Calu3 (cell line): ENCODE data around the gene ARID3B. TPM values are rescaled to one million over a fixed set of nuclear protein-coding genes. Genes with fewer than 3 reads are reported as not detected.

ENCODE experiments used
- Bru-seq: library from RNA; stranded (reverse); fragments of 400-500 nt; gene quantifications from one replicate; lab custom pipeline; 2021; lab: Mats Ljungman, UMichigan
- BruChase-seq, 2 experiments: library from RNA; stranded (reverse); fragments of 400-500 nt; gene quantifications; one replicate each; lab custom pipeline; 2021; lab: Mats Ljungman, UMichigan
- BruUV-seq: library from RNA; stranded (reverse); fragments of 400-500 nt; replicated peaks from 2 replicates; lab custom pipeline; 2021; lab: Mats Ljungman, UMichigan
- CTCF ChIA-PET: fragments of 300-600 bp; sonication (Branson Sonifier 250); formaldehyde crosslinking; loops from one replicate; lab custom pipeline; 2022; ENCODE audit warnings: antibody characterized with exemption; lab: Charles Lee
- DNase-seq: peaks from one replicate; pipeline ENCODE4 v3.0.0; 2022
- H3K27ac Mint-ChIP-seq: one replicate; pipeline ENCODE4 v1.8.0; 2022; ENCODE audit warnings: mixed read lengths; ENCODE audit not compliant: unreplicated experiment
- H3K27me3 Mint-ChIP-seq: one replicate; pipeline ENCODE4 v1.8.0; 2022; ENCODE audit warnings: mixed read lengths; ENCODE audit not compliant: unreplicated experiment
- H3K36me3 Mint-ChIP-seq: one replicate; pipeline ENCODE4 v1.8.0; 2022; ENCODE audit warnings: mild to moderate bottlenecking, moderate library complexity, mixed read lengths; ENCODE audit not compliant: insufficient read depth, unreplicated experiment
- H3K4me1 Mint-ChIP-seq: one replicate; pipeline ENCODE4 v1.8.0; 2022; ENCODE audit warnings: mild to moderate bottlenecking, low read depth, mixed read lengths; ENCODE audit not compliant: unreplicated experiment
- H3K4me3 Mint-ChIP-seq: one replicate; pipeline ENCODE4 v1.8.0; 2022; ENCODE audit warnings: mild to moderate bottlenecking, low read depth, moderate library complexity, mixed read lengths; ENCODE audit not compliant: unreplicated experiment
- H3K9me3 Mint-ChIP-seq: one replicate; pipeline ENCODE4 v1.8.0; 2022; ENCODE audit warnings: low read depth, mixed read lengths; ENCODE audit not compliant: unreplicated experiment
- intact Hi-C: fragments of 100-400 bp; cut with micrococcal nuclease; formaldehyde crosslinking; loops from one replicate; pipeline ENCODE4 v1.10.0; 2022; ENCODE audit not compliant: unreplicated experiment
- long read RNA-seq: library from polyadenylated mRNA; stranded (forward); transcript quantifications from one replicate; pipeline ENCODE4 v2.0.0, GENCODE V29; 2022
- total RNA-seq: library from RNA; stranded (reverse); gene quantifications from 2 replicates; pipeline ENCODE4 v1.2.3, GENCODE V29; 2022
- TF ChIP-seq, protein P1 (sequence below): fragments of 200-600 bp; IDR thresholded peaks from one replicate; pipeline ENCODE4 v1.8.0; 2022; ENCODE audit warnings: antibody characterized with exemption; ENCODE audit not compliant: unreplicated experiment

The ARID3B gene
- total RNA-seq (10.6 and 11.2 TPM in 2 replicates), Bru-seq, nascent RNA (percentile 73 among the genes with signal in this experiment), BruChase-seq, experiment 1, labeled RNA remaining after a 6-hour chase (percentile 60 among the genes with signal in this experiment), BruChase-seq, experiment 2, labeled RNA remaining after a 2-hour chase (percentile 60 among the genes with signal in this experiment)
- long read RNA-seq, full-length matches to known transcripts = 5 of 92 reads
- long read RNA-seq, partial matches to known transcripts = 1 of 92 reads
- long read RNA-seq, other reads (novel, unspliced or antisense) = 86 of 92 reads

- peak; percentile 96 for DNase-seq
- TF ChIP-seq, protein P1, sequence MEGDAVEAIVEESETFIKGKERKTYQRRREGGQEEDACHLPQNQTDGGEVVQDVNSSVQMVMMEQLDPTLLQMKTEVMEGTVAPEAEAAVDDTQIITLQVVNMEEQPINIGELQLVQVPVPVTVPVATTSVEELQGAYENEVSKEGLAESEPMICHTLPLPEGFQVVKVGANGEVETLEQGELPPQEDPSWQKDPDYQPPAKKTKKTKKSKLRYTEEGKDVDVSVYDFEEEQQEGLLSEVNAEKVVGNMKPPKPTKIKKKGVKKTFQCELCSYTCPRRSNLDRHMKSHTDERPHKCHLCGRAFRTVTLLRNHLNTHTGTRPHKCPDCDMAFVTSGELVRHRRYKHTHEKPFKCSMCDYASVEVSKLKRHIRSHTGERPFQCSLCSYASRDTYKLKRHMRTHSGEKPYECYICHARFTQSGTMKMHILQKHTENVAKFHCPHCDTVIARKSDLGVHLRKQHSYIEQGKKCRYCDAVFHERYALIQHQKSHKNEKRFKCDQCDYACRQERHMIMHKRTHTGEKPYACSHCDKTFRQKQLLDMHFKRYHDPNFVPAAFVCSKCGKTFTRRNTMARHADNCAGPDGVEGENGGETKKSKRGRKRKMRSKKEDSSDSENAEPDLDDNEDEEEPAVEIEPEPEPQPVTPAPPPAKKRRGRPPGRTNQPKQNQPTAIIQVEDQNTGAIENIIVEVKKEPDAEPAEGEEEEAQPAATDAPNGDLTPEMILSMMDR = no peak
- peaks cover 34% of the 10 kb centered on the region for H3K36me3 Mint-ChIP-seq
- H3K9me3 Mint-ChIP-seq = no peaks in the 10 kb centered on the region
- no TSS peak for BruUV-seq
- intact Hi-C loops = loop anchor here (10.0 kb wide), 1 partner anchor 166 kb away; no protein-coding TSS in a partner anchor
- peaks cover 39% of the 10 kb centered on the region for H3K4me1 Mint-ChIP-seq
- H3K4me3 Mint-ChIP-seq = peak within 1 kb of the TSS; percentile 77
- peak within 1 kb of the TSS; percentile 62 for H3K27ac Mint-ChIP-seq
- peaks cover 26% of the 10 kb centered on the region for H3K27me3 Mint-ChIP-seq
- CTCF ChIA-PET = interaction anchor here (0.5 to 1.8 kb wide), 12 partner anchors 10 to 432 kb away, joined by 3 to 9 read pairs (median 3); partner anchors contain the start of gene UBL7
Measured at GRCh38 chr15:74540761-74541493, at the start of gene ARID3B. Gene ARID3B, plus strand, starts transcription at chr15:74541220. Its CDS starts 2,717 bp downstream, at chr15:74543937.

GRCh38 chr15:74496648-74497047, 44.4 kb upstream of the ARID3B start:
- Mint-ChIP-seq H3K9me3 (no peaks in the 10 kb centered on the region), H3K27ac (no peak overlapping the region), H3K27me3 (no peaks in the 10 kb centered on the region), H3K4me1 (no peaks in the 10 kb centered on the region), H3K4me3 (no peak overlapping the region), H3K36me3 (no peaks in the 10 kb centered on the region)
- CTCF ChIA-PET = no interaction called here
- TF ChIP-seq, protein P1 = no peak
- intact Hi-C loops = no loop called here
- DNase-seq = no peak
- no TSS peak for BruUV-seq

DNA sequence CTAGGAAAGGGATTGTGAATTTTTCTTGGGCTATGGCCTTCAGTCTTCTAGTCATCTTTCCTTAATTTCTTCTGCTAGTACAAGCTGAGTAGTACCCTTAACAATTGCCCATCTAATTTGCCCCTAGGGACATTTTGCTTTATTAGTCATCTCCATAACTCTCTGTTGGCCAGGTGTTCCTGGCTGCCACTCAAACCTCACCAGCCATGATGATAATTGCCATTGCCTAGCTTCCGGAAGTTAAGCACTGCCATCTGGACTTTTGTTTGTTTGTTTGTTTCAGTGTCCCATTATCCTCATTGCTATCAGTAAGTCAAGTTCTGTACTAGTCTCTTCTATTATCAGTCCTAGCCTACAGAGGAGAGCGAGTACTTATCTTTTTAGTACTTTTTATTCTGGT, 43.4 kb upstream of the ARID3B start:
- Mint-ChIP-seq H3K27me3 (no peaks in the 10 kb centered on the region), H3K9me3 (no peaks in the 10 kb centered on the region), H3K36me3 (no peaks in the 10 kb centered on the region), H3K4me3 (no peak overlapping the region), H3K27ac (no peak overlapping the region), H3K4me1 (no peaks in the 10 kb centered on the region)
- CTCF ChIA-PET = interaction anchor here (0.6 kb wide), 1 partner anchor 12 kb away, joined by 5 read pairs; no protein-coding TSS in a partner anchor
- TF ChIP-seq, protein P1 = no peak
- DNase-seq = no peak
- no TSS peak for BruUV-seq
- intact Hi-C loops = no loop called here

GRCh38 chr15:74499366-74499765, 41.7 kb upstream of the ARID3B start:
- no TSS peak for BruUV-seq
- Mint-ChIP-seq H3K27ac (no peak overlapping the region), H3K27me3 (no peaks in the 10 kb centered on the region), H3K9me3 (no peaks in the 10 kb centered on the region), H3K4me3 (no peak overlapping the region), H3K4me1 (no peaks in the 10 kb centered on the region), H3K36me3 (no peaks in the 10 kb centered on the region)
- intact Hi-C loops = no loop called here
- TF ChIP-seq, protein P1 = no peak
- CTCF ChIA-PET = interaction anchor here (0.6 kb wide), 1 partner anchor 135 kb away, joined by 4 read pairs; no protein-coding TSS in a partner anchor
- DNase-seq = no peak
